Activated T-helper 2 cell treated with anti-CD3 and anti-CD28 coated beads, Interferon-gamma antibody, Interleukin-2, Interleukin-4, amounts not matched to agents 10 μg/mL and 5 μg/mL and 100 μg/mL, durations not matched to agents 14 hours and 24 hours and 36 hours (primary cell): ENCODE results near the gene MEA1. TPM values are rescaled to one million over a fixed set of nuclear protein-coding genes. Genes with fewer than 3 reads are reported as not detected.

ENCODE experiments used
- DNase-seq: peaks from one replicate; pipeline ENCODE4 v3.0.0; 2021; ENCODE audit warnings: low spot score
- H3K27ac Mint-ChIP-seq: one replicate; pipeline ENCODE4 v1.8.0; 2021; ENCODE audit warnings: mixed read lengths
- H3K27me3 Mint-ChIP-seq: one replicate; pipeline ENCODE4 v1.8.0; 2021; ENCODE audit warnings: low read depth, mixed read lengths
- H3K36me3 Mint-ChIP-seq: one replicate; pipeline ENCODE4 v1.8.0; 2021; ENCODE audit warnings: low read depth, mixed read lengths
- H3K4me1 Mint-ChIP-seq: one replicate; pipeline ENCODE4 v1.8.0; 2021; ENCODE audit warnings: low read depth, mixed read lengths
- H3K4me3 Mint-ChIP-seq: one replicate; pipeline ENCODE4 v1.8.0; 2021; ENCODE audit warnings: low read depth, mild to moderate bottlenecking, moderate library complexity, mixed read lengths
- H3K9me3 Mint-ChIP-seq: one replicate; pipeline ENCODE4 v1.8.0; 2021; ENCODE audit warnings: mixed read lengths
- intact Hi-C: fragments of 100-400 bp; cut with micrococcal nuclease; formaldehyde crosslinking; loops from one replicate; pipeline ENCODE4 v1.15.1; 2023
- total RNA-seq: library from RNA; stranded (reverse); gene quantifications from 2 replicates; pipeline ENCODE4 v1.2.3, GENCODE V29; 2022

MEA1 gene
- total RNA-seq = 90.9 and 91.2 TPM in 2 replicates

DNA sequence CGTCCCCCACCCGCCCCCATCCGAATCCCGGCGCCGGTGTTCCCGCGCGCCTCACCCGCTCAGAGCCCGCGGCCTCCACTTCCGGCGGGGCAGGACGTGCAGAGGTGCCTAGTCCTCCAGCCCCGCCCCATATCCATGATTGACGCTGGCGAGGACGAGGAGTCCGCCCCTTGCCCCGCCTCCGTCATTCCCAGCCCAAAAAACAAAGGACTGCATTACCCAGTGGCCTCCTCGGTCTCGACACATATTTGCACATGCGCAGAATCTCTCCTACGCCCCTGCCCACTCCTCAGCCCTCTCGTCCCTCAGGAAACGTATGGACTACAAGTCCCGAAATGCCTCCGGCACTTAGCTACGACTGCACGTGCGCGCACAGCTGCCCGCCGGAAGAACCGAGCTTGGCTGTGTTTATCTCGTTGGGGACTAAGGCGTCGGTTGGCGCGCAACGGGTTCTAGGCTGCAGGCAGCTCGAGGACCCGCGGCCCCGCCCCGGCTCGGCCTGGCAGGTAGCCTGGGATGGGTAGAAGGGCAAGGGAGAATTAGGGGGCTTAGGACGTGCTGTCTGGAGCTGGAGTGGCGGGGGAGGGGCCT lies at the start of gene MEA1, which contains the start of gene KLHDC3:
TSS of gene MEA1 (minus strand) at position 104 of the 591 bp plus-strand sequence. CDS start 133 bp downstream, outside the sequence.
TSS of gene KLHDC3 (plus strand) at position 407 of the 591 bp plus-strand sequence. CDS start 2,944 bp downstream, outside the sequence.
- DNase-seq = peak; percentile 99
- no peaks in the 10 kb centered on the region for H3K9me3 Mint-ChIP-seq
- peak within 1 kb of the TSS; percentile 74 for H3K27ac Mint-ChIP-seq
- intact Hi-C loops = loop anchor here (1.0 to 2.0 kb wide), 6 partner anchors 35 to 268 kb away; partner anchors contain the start of genes CNPY3, KLC4, MRPL2 and PEX6
- peaks cover 67% of the 10 kb centered on the region for H3K36me3 Mint-ChIP-seq
- H3K4me1 Mint-ChIP-seq = peaks cover 35% of the 10 kb centered on the region
- H3K27me3 Mint-ChIP-seq = no peaks in the 10 kb centered on the region
- H3K4me3 Mint-ChIP-seq = peak within 1 kb of the TSS; percentile 96

DNA sequence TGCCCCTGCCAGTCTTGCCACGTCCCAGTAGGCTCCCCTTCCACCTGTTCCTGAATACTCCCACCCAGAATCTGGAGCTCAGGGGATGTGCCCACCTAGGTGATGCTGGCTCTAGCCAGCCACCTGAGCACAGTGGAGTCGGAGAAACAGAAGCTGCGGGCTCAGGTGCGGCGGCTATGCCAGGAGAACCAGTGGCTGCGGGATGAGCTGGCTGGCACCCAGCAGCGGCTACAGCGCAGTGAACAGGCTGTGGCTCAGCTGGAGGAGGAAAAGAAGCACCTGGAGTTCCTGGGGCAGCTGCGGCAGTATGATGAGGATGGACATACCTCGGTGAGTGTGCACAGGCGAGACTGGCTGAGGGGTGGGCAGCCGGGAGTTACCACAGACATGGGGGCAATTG lies 49.1 kb upstream of the MEA1 start:
- H3K27me3 Mint-ChIP-seq = no peaks in the 10 kb centered on the region
- no peaks in the 10 kb centered on the region for H3K9me3 Mint-ChIP-seq
- intact Hi-C loops = no loop called here
- H3K36me3 Mint-ChIP-seq = peaks cover 9% of the 10 kb centered on the region
- peaks cover 27% of the 10 kb centered on the region for H3K4me1 Mint-ChIP-seq
- no peak for DNase-seq
- no peak overlapping the region for H3K27ac Mint-ChIP-seq
- H3K4me3 Mint-ChIP-seq = no peak overlapping the region

DNA sequence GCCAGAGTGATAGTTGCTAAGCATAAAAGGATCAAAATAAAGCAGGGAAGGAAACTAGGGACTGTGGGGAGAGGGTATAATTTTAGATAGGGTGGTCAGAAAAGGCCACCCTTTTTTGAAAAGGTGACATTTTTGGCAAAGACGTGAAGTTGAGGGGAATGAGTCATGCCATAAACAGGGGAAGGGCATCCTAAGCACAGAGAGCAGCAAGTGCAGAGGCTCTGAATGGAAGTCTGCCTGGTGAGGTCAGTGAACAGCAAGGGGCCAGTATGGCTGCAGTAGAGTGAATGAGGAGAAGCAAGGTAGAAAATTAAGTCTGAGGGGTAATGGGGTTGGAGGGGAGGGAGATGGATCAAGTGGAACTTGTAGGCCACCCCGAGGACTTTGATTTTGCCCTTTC lies 48.1 kb upstream of the MEA1 start:
- peaks cover 28% of the 10 kb centered on the region for H3K4me1 Mint-ChIP-seq
- H3K27me3 Mint-ChIP-seq = no peaks in the 10 kb centered on the region
- intact Hi-C loops = no loop called here
- no peaks in the 10 kb centered on the region for H3K9me3 Mint-ChIP-seq
- peaks cover 13% of the 10 kb centered on the region for H3K36me3 Mint-ChIP-seq
- DNase-seq = no peak
- H3K27ac Mint-ChIP-seq = no peak overlapping the region
- H3K4me3 Mint-ChIP-seq = no peak overlapping the region

DNA sequence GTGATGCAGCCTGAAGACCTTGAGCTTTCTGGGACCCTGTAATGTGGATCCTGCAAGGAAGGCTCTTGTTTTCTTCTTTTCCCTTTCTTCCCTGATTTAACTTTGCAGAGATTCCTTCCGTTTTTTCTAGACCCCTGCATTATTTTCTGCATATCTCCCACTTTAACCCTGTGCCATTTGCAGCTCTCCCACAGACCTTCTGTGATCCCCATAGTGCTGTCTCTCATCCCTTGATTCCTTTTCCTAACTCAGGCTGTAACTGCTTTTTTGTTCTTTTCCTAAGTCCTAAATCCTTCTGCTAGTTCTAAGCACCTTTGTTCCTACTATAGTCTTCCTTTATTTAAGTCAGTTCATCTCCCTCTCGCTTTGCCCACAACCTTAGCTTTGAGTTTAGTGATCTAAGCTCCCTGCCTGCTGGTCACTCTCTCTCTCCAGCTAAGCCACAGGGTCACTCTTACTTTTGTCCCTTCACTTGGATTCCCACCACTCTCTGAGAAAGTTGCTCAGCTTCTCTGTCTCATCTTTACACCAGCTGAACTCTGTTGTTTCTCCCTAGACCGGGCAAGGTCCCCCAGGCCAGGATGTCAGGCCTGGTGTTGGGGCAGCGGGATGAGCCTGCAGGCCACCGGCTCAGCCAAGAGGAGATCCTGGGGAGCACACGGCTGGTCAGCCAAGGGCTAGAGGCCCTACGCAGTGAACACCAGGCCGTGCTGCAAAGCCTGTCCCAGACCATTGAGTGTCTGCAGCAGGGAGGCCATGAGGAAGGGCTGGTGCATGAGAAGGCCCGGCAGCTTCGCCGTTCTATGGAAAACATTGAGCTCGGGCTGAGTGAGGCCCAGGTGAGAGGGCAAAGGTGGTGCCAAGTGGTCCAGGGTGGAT lies 47.2 kb upstream of the MEA1 start:
- intact Hi-C loops = no loop called here
- no peak for DNase-seq
- H3K4me3 Mint-ChIP-seq = peak overlapping the region; percentile 93

DNA sequence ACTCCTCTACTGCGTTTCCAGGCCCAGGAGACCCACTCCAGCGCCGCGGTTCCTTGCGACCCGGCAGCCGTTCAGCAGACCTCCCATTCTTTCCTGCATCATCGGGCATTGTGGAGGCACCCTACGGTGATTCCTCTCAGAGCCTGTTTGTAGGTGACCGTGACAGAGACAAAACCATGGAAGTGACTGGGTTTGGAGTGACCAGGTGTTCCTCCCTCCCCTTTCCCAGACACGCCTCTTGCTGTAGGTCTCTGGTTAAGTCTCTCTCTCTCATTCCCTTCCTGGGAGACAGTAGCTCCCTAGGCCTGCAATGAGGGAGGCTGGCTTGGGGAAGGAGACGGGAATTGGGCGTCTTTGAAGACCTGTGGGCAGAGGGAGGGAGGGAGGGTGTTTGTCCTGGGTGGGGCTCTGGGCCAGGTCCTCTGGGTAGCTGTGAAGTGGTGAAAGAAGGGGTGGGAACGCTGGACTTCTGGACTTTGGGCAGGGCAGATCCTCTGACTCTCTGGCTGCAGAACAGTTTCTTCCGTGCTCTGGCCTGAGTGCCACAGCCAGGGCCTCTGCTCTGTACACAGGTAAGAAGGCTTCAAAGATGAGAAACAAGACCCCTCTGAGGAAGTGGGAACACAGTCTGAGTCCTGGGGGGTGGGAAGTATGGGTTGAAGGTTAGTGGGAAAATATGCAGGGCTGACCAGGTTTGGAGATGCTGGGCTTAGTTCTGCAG lies 46.4 kb upstream of the MEA1 start:
- peaks cover 25% of the 10 kb centered on the region for H3K36me3 Mint-ChIP-seq

More for the DNA sequence above, 47.2 kb upstream of the MEA1 start:
- Mint-ChIP-seq H3K27me3 (no peaks in the 10 kb centered on the region), H3K4me1 (peaks cover 28% of the 10 kb centered on the region), H3K27ac (peak overlapping the region; percentile 56), H3K9me3 (no peaks in the 10 kb centered on the region), H3K36me3 (peaks cover 17% of the 10 kb centered on the region)

DNA sequence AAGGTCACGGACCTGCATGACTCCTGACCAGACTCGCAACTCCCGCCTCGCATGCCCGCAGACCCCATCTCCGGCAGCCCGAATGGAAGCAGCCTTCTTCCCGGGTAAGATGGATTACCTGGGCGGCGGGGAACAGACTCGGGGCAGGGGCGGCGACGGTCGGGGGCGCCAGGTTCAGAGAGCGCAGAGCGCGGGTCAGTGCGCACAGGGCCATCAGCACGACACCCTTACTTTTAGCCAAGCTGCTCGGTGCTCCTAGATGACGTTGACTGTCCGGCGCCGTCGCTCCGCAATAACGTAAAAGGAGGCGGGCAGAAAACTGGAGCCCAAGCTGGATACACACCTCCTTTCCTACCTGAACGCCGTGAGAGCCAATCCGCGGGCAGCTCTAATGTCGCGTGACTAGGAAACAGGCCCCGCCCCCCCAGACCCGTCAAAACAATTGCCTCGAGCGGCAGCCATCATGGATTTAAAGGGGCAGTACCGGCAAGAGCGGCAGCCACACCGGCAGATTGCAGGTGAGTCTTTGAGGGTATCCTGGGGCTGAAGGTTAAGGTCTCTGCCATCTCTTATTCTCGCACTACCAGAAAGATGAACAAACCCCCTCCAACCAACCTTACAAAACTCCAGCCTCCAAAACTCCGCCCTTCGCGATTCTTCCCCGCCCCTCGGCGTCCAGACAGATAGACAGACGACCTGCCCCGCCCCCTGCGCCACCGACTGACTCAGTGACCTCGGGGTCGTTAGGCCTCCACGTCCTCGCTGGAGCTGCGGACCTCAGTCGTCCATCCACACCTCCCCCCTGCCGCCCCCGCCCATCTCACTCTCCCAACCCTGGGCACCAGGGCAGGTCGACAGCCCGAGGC lies 45.7 kb upstream of the MEA1 start, which contains the start of the genes KLC4 and MRPL2:
TSS of gene KLC4 (plus strand) at position 464 of the 866 bp plus-strand sequence. CDS start 1,705 bp downstream, outside the sequence.
TSS of gene MRPL2 (minus strand) at position 267 of the 866 bp plus-strand sequence. CDS start at position 214, 53 bp downstream.
- peak within 1 kb of the TSS; percentile 93 for H3K4me3 Mint-ChIP-seq
- H3K27me3 Mint-ChIP-seq = no peaks in the 10 kb centered on the region
- DNase-seq = peak; percentile 96
- peaks cover 26% of the 10 kb centered on the region for H3K36me3 Mint-ChIP-seq
- intact Hi-C loops = loop anchor here (1.0 to 10.0 kb wide), 5 partner anchors 45 to 1495 kb away; partner anchors contain the start of genes CNPY3, KLHDC3, PEX6 and SRF
- H3K4me1 Mint-ChIP-seq = peaks cover 28% of the 10 kb centered on the region
- no peaks in the 10 kb centered on the region for H3K9me3 Mint-ChIP-seq
- H3K27ac Mint-ChIP-seq = peak within 1 kb of the TSS; percentile 98

More for the DNA sequence above, 46.4 kb upstream of the MEA1 start:
- DNase-seq = no peak
- intact Hi-C loops = no loop called here
- Mint-ChIP-seq H3K9me3 (no peaks in the 10 kb centered on the region), H3K4me3 (peak overlapping the region; percentile 93), H3K4me1 (peaks cover 28% of the 10 kb centered on the region), H3K27me3 (no peaks in the 10 kb centered on the region), H3K27ac (peak overlapping the region; percentile 98)

DNA sequence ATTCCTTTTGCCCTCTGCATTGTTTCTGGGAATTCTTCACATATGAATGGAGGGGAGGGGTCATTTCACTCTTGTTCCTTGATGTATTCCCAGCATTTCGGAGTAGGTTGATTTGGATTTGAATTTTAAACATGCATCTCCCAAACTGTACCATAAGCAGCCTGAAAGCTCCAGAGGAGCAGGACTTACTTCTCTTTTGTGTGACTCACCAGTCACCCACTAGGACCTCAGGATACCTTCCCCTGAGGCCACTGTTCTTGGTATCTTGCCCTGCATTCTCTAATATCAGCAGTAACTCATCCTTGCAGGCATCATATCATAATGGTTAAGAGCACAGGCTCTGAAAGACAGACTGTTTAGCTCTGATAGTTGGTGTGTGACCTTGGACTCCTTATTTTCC lies 44.8 kb upstream of the MEA1 start:
- H3K36me3 Mint-ChIP-seq = peaks cover 32% of the 10 kb centered on the region
- no peaks in the 10 kb centered on the region for H3K9me3 Mint-ChIP-seq
- DNase-seq = no peak
- intact Hi-C loops = loop anchor here (2.0 to 10.0 kb wide), 3 partner anchors 112 to 1494 kb away; partner anchors contain the start of genes CNPY3 and SRF
- peaks cover 34% of the 10 kb centered on the region for H3K4me1 Mint-ChIP-seq
- peak overlapping the region; percentile 93 for H3K4me3 Mint-ChIP-seq
- no peaks in the 10 kb centered on the region for H3K27me3 Mint-ChIP-seq
- peak overlapping the region; percentile 98 for H3K27ac Mint-ChIP-seq

DNA sequence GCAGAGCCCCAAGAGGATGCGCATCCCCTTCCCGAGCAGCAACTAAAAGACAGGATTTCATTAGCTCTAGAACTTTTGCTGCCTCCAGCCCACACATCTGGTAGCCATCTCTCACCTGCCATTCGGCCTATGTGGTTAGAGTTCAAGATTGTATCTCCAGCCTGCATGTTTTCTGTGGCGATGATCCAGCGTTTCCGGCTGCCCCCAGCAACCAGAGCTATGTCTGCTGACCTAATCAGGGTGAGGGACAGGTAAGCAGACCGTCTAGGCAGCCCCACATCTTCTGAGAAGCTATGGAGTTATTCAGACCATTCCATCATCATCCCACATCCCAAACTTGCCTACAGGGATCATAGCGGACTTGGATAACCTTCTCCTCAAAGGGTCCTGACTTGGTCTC lies 42.2 kb upstream of the MEA1 start:
- H3K27me3 Mint-ChIP-seq = no peaks in the 10 kb centered on the region
- DNase-seq = no peak
- H3K9me3 Mint-ChIP-seq = no peaks in the 10 kb centered on the region
- intact Hi-C loops = loop anchor here (10.0 kb wide), 2 partner anchors 131 to 1491 kb away; partner anchors contain the start of gene CNPY3
- H3K4me3 Mint-ChIP-seq = no peak overlapping the region
- no peak overlapping the region for H3K27ac Mint-ChIP-seq
- peaks cover 50% of the 10 kb centered on the region for H3K36me3 Mint-ChIP-seq
- H3K4me1 Mint-ChIP-seq = peaks cover 52% of the 10 kb centered on the region

DNA sequence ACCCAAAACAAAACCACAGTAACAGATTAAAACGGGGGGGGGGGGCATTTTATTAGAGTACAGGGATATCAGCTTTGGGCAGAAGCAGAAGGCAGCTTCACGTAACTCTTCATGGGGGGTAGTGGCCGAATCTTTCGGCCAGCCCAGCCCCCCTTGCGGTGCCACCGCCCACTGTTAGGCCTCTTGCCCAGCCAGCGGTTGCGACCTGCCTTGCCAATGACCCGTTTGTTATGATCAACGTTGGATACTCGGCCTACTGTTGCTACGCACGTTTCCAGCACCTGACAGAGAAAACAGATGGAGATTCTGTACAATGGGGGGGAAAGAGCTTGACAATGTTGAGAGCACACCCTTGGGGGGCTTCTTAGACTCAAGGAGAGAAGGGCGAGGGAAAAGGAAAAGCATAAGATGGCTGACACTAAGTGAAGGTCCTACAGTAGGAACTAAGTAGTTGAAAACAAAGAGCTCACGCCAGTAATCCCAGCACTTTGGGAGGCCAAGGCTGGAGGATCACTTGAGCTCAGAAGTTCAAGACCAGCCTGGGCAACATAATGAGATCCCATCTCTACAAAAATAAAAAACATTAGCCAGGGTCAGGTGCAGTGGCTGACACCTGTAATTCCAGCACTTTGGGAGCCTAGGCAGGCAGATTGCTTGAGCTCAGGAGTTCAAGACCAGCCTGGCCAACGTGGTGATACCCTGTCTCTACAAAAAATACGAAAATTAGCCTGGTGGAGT lies 40.6 kb upstream of the MEA1 start:
- DNase-seq = no peak
- Mint-ChIP-seq H3K36me3 (peaks cover 66% of the 10 kb centered on the region), H3K27ac (peak overlapping the region; percentile 90)

DNA sequence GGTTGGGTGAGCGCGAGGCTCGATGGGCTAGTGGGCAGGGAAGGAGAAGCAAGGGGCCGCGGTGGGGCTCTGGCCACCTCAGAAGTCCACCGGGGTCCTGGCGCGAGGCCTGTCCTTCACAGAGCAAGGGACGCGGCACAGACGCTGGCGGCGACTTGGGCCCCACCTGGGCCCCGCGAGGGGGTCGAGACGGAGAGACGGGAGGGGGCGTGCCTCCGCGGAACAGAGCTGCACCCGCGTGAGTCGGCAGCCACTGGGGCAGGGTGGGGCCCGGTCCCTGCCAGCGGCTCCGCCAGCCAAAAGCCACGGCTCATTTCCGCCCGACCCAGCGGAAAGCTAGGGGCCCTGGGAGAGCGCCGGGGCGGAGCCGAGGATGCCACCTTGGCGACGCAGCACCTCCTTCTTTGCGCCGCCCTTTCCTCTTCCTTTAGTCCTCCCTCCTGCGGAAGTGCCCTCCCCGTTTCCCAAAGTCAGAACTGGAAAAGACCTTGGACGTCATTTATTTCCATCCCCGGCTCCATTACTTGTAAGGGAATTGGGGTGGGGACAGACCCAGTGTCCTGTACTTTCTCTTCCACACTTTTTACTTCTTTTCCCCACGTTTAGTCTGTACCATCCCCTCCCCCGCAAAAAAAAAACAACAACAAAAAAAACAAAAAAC lies 39.9 kb upstream of the MEA1 start, which contains the start of gene CUL7:
TSS of gene CUL7 (minus strand) at position 307 of the 661 bp plus-strand sequence. CDS start 1,063 bp downstream, outside the sequence.
- peak within 1 kb of the TSS; percentile 100 for H3K4me3 Mint-ChIP-seq
- H3K9me3 Mint-ChIP-seq = no peaks in the 10 kb centered on the region
- H3K27me3 Mint-ChIP-seq = no peaks in the 10 kb centered on the region
- peak; percentile 89 for DNase-seq
- H3K27ac Mint-ChIP-seq = peak within 1 kb of the TSS; percentile 98
- H3K4me1 Mint-ChIP-seq = peaks cover 42% of the 10 kb centered on the region
- peaks cover 69% of the 10 kb centered on the region for H3K36me3 Mint-ChIP-seq
- intact Hi-C loops = loop anchor here (10.0 kb wide), 2 partner anchors 129 to 1489 kb away; partner anchors contain the start of gene CNPY3

More for the DNA sequence above, 40.6 kb upstream of the MEA1 start:
- no peaks in the 10 kb centered on the region for H3K27me3 Mint-ChIP-seq
- intact Hi-C loops = loop anchor here (10.0 kb wide), 2 partner anchors 130 to 1490 kb away; partner anchors contain the start of gene CNPY3
- H3K4me3 Mint-ChIP-seq = peak overlapping the region; percentile 100
- peaks cover 44% of the 10 kb centered on the region for H3K4me1 Mint-ChIP-seq
- no peaks in the 10 kb centered on the region for H3K9me3 Mint-ChIP-seq
